ENCODE data around the gene BCL2L13.

BCL2L13 gene, protein sequence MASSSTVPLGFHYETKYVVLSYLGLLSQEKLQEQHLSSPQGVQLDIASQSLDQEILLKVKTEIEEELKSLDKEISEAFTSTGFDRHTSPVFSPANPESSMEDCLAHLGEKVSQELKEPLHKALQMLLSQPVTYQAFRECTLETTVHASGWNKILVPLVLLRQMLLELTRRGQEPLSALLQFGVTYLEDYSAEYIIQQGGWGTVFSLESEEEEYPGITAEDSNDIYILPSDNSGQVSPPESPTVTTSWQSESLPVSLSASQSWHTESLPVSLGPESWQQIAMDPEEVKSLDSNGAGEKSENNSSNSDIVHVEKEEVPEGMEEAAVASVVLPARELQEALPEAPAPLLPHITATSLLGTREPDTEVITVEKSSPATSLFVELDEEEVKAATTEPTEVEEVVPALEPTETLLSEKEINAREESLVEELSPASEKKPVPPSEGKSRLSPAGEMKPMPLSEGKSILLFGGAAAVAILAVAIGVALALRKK

DNA sequence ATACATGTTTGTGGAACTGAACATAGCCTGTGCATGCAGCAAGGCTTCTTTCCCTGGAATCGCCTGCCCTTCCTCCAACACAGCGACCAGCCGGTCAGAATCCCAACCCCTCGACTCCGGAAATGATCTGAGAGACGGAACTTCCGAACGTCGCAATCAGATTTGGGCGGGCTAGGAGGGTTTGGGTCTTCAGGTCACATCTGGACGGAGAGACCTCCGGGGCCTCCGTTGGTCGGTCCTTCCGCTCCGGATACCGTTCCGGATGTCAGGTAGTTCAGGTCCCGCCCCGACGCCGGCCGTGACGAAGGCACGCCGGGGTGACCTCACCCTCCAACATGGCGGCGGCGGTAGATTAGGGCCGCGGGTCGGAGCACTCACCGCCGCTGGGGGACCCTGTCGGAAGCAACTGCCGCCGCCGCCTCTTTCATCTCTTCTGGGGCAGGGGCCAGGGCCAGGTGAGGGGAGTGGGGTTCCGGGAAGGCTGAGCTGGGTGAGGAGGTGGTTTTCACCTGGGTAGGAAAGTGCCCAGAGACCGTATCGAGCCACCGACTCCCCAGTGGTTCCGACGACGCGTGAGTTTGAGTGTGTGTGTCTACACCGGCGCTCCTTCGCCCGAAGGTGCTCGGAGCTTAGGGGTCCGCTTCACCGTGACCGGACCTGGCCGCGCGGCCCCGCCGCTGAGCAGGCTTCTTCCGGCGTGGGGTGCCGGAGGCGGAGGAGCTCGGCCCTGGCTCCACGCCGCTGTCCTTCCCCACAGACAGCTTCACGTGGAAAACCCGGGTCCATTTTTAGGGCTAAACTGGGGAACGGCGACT, at the start of gene BCL2L13:
TSS of gene BCL2L13 (plus strand) at position 326 of the 815 bp plus-strand sequence. CDS start 16,955 bp downstream, outside the sequence.
- peak; percentile 77 for DNase-seq (ENCODE audit: low read depth)

DNA sequence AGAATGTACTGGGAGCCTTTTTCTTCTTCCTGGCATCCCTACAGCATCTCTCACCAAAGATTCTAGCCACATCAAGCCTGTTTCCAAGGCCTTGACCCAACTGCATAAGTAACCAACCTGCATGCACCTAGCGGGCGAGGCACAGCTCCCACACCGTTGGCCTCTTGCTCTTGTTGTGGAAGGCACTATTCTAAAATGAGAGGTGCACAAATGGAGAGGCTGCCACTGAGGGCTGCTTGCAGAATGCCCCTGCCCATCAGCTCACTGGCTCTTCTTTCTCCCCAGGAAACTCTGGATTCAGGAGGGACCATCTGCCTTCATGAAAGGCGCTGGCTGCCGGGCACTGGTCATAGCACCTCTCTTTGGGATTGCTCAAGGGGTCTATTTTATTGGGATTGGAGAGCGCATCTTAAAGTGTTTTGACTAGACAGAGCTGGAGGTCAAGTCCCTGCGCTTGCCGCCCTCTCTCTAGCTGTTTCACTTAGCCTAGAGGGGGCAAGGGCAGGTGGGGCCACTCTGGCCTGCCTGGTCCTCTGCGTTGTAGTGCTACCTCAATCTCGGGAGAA, 48.7 kb upstream of the BCL2L13 start:
- no peak for DNase-seq (ENCODE audit: low read depth)

DNA sequence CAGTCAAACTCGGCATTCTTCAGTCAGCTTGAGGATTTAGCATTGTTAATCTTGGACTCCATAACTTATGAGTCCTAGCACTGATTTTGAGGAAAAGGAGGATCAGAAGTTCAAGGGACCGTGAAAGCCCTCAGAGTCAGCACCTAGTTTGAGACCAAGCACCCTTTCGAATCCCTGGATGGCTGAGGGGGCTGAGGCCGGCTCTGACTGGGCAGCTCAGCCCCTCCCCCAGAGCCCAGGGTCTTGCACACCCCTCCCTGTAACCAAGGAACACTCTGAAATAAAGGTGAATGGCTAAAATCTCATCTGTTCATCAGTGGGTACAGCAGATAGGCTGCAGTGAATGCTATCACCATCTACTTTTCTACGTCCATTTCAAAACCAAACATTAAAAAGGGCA, 48.0 kb upstream of the BCL2L13 start:
- DNase-seq (ENCODE audit: low read depth): no peak

DNA sequence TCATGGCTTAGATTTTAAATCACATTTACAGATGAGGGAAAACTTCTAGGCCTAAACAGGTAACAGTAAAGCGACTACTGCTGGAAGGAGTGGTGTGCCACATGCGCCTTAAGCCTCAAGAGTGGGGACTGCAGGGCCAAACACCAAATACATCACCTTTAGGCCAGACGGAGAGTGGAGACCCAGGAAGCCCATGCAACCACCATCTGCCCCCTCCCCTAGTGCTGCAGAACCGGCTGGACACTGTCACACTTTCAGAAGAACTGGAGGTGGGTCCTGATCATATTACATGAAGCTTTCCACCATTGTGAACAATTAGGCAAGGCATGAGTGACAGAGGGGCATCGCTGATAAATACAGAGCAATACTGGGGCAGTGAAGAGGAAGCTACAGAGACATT, 46.4 kb upstream of the BCL2L13 start:
- DNase-seq (ENCODE audit: low read depth): no peak

DNA sequence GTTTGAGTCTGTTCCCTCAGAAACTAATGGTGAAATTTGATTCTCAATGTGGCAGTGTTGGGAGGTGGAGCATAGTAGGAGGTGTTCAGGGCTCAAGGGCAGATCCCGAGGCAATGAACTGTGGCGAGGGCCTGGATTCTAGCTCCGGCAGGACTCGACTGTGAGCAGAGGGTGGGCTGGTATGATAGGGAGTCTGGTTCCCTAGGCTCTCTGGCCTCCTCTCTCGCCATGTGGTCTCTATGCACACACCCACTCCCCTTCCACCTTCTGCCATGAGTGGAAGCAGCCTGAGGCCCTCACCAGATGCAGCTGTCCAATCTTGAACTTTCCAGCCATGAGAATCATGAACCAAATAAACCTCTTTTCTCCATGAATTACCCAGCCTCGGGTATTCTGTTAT, 42.3 kb upstream of the BCL2L13 start:
- no peak for DNase-seq (ENCODE audit: low read depth)

DNA sequence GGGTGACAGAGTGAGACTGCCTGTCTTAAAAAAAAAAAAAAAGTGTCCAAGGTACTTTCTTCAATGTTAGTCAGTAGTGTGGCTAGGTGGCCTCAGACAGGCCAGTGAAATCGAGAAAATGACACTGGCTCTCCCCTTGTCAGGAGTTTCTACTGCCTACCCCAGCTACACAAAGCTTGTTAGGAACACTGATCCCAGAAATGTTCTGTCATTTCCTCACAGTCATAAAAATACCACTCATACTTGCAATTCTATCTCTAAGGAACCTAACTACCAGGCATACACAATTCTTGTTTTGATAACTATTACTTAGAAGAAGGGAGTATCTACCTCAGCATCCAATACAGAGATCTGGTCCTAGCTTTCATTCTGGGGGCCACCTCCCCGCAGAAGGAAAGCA, 41.3 kb upstream of the BCL2L13 start:
- no peak for DNase-seq (ENCODE audit: low read depth)

DNA sequence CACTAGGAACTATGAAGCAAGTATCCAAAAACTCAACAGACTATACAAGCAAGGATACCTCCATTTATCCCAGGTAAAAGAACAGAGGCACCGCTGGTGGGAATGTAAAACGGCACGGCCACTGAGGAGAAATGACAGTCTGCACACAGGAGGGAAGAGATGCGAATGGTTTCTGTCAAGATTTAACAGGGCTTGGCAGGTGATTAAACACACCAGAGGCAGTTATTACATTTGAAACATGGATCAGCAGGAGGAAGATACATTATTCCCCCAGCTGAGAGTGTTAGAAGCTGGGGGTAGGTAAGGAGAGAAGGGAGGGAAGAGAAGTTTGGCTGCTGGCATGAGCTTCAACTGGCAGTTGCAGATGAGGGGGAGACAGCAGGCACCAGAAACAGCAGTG, 40.2 kb upstream of the BCL2L13 start:
- no peak for DNase-seq (ENCODE audit: low read depth)

DNA sequence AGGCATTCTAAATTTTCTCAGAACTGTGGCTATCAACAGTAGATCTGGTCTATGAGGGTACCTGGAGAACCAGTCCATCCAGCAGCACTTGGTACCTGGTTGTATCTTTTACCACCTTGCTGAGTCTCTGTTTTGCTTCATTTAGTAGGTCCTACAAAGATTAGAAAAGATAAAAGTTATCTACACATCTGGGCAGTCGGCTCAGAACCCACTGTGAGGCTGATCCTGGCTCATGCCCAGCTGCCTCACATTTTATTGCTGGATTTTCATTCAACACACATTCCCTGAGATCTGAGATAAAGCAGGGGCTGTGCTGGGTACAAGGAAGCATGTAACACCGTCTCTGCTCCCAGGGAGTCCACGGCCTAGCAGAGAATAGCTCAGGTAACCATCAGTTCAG, 37.5 kb upstream of the BCL2L13 start:
- no peak for DNase-seq (ENCODE audit: low read depth)

DNA sequence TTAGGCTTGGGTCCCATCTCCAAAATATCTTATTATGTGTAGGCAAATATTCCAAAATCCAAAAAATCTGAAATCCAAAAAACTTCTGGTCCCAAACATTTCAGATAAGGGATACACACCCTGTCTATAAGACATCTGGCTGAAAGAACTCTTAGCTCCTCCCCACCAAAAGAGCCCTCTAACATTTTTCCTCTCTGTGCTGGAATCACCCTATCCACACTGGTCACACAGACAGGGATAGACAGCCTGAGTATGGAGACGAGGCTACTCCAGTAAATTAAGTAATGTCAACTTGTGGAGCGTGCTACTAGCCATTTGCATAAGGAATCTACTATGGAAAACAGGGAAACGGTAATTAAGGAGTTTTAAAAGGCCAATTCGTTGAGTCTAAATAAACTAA, 34.9 kb upstream of the BCL2L13 start:
- DNase-seq (ENCODE audit: low read depth): no peak

DNA sequence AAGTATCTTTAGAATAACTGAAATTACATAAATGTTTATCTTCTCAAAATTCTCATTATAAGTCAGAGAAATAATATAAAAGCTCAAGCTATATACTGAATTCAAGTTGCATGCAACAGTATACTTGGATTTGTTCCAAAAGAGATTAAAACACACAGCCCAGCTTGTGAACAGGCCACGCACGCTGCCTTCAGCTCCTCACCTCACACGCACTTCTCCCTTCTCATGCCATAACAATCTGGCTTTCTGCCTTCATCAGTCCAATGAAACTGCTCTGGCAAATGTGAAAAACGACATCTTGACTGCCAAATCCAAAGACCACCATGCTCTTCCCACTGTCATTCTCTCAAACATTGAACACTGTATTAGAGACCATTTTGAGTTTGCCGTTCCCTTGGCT, 32.1 kb upstream of the BCL2L13 start:
- DNase-seq (ENCODE audit: low read depth): no peak

DNA sequence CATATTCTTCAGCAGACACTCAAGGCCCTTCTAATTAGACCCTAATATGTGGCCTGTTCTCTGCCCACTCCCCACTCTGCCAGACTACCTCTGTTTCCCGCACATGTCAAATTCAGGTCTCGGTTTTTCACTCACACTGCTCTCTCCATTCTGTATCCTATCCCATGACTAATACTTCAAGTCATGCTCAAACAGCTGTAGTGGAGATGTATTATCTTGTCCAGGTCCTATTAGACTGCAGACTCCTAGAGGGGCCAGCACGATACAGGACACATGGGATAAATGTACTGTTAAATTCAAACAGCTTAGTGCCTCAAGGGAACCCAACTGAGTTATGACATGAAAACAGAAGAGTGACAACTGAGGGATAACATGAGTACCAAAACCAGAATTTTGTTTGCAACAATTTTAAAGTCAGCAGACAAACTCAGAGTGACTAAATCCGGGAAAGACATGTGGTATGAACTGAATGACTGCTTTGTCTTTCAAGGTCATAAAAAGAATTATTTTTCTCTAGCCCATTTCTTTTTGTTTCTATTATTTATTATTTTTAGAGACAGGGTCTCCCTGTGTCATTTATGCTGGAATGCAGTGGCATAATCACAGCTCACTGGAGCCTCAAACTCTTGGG, 30.6 kb upstream of the BCL2L13 start:
- DNase-seq (ENCODE audit: low read depth): no peak

DNA sequence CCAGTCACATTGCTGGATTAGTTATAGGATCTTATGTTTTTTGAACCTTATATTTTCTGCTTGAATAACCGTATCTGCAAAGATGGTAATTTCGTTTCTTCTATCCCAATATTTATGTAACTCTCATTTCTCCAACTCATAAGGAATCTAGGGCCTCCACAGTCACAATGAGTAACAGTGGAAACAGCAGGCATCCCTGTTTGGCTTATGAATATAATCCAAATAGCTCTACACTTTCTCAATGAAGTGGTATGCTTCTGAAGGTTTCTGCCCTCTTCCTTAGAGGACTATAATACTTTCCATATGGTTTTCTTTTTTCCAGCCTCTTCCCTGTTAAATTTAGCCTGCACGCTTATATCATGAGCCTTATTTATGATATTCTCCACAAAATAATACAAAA, 26.5 kb upstream of the BCL2L13 start:
- DNase-seq (ENCODE audit: low read depth): no peak

DNA sequence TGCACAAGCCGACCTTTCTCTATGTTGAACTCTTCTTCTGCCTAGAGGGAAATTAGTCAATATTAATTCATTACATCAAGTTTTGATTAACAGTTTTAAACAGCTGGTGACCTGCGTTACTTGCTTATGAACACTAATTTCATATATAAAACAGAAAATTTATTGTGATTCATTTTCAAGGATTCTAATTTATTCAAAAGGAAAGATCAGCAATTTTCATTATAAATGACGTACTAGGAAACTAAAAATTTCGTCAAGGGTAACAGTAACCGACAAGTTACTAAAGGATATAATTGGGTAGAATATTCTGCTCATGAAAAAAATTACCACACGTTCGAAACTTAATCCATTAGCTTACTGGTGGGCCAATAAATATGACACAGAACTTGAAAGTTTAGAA, 25.3 kb upstream of the BCL2L13 start:
- DNase-seq (ENCODE audit: low read depth): no peak

DNA sequence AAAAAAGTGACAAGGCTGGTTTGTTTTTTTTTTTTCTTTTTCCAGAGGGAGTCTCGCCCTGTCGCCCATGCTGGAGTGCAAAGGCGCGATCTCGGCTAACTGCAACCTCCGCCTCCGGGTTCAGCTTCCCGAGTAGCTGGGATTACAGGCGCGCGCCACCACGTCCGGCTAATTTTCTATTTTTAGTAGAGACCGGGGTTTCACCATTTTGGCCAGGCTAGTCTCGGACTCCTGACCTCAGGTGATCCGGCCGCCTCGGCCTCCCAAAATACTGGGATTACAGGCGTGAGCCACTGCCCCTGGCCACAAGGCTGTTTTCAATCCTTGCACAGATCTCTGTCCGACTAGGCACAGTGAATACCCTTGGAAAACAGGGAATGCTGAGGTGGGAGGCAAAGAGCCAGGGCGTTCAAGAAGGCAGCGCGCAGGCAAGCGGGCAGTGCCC, 10.6 kb upstream of the BCL2L13 start:
- no peak for DNase-seq (ENCODE audit: low read depth)

DNA sequence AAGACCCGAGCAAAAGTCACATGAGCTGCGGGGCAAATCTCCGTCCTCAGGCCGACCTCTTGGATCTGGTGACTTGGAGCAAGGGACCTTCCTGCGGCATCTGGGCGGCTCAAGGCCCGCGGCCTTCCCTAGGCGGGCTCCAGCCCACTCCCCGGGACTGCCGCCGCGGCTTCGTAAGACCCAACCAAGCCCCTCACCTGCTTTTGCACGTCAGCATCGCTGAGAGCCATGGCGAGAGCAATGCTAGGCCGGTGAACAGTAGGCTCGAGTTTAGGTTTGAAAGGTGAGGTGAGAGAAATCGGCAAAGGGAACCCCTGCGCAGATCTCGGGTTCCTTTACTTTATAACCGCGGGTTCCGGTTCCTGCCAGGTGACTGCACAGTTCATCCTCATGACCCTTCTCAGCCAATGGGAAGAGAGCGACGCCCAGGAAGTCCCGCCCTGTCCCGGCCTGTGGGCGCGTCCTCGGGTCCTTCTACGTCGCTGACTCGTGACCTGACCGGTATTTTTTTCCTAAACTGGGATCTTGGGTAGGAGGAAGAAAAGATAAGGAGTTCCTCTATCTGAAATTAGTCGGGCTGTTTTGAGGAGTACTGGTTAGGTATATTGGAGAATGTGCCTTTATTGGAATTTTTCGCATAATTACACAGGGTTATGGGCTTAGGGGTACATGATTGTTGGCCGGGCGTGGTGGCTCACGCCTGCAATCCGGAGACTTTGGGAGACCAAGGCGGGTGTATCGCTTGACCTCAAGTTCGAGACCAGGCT, 10.0 kb upstream of the BCL2L13 start, which contains the start of gene ATP6V1E1:
TSS of gene ATP6V1E1 (minus strand) at position 344 of the 767 bp plus-strand sequence. CDS start at position 230, 114 bp downstream.
- DNase-seq (ENCODE audit: low read depth): peak; percentile 90

DNA sequence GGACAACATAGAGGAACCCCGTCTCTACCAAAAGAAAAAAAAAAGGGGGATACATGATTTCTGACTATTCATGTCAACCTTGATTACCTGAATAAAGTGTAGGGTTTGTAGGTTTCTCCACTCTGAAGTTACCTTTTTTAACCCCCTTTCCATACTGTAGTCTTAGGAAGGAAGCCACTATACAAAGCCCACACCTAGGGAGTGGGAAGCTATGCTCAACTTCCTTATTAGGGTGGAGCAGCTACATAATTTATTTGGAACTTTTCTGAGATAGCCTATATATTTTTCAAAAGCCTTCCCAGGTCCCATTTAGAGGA, 9.4 kb upstream of the BCL2L13 start:
- no peak for DNase-seq (ENCODE audit: low read depth)

DNA sequence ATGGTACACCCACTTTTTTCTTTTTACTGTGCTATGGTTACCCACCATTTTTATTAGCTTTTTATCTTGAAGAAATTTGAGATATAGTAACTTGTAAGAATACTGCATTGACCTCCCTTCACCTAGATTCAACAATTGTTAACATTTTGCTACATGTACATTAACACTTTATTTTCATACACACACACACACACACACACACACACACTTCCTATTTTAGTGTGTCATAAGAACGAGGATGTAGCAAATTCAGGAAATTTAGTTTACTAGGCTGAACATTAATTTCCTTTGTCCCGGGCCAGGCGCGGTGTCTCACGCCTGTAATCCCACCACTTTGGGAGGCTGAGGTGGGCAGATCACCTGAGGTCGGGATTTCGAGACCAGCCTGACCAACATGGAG, 8.9 kb upstream of the BCL2L13 start:
- no peak for DNase-seq (ENCODE audit: low read depth)

DNA sequence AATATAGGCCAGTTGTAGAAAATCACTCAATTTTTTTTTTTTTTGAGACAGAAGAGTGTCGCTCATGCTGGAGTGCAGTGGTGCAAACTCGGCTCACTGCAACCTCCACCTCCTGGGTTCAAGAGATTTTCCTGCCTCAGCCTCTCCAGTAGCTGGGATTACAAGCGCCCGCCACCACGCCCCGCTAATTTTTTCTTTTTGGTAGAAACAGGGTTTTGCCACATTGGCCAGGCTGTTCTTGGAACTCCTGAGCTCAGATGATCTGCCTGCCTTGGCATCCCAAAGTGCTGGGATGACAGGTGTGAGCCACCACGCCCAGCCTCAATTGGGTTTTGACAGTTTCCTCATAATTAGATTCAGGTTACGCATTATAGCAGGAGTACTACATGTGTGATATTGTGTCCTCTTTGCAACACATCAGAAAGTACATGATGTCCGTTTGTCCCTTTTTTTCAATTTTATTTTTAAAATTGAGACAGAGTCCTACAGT, 7.4 kb upstream of the BCL2L13 start:
- no peak for DNase-seq (ENCODE audit: low read depth)

DNA sequence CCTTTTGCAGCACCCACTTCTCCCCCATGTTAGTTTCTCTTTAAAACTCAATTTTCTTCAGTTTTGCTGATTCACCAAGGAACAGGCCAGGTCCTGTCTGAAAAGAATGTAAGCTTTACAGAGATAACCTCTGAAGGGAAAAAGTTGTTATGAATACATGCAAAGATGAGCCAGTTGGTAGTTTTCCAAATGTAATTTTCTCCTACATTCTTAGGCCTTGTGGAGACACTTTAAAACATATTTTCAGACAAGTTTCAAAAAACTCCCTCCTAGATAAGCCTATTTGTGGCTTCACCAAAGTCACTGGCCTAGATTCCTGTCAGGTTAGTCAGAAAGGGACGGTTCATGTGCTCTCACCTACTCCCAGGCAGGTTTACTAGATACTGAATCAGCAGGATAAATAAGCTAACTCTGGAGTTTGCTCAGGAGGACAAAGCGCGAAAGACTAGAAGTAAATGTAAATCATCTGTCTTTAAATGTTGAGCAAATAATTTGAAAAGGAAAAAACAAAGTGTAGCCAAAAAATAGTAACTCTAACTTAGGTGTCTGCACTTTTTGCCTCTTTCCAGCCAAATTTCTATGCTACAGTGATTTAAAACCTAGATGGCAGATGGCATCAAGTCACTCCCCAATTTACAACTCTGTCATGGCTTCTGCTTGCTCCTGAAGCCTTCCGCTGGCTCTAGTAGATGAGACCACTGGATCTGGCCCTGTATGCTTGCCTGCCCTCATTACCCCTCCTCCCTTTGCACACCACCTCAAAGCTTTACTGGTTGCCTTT, 5.2 kb upstream of the BCL2L13 start:
- DNase-seq (ENCODE audit: low read depth): no peak

DNA sequence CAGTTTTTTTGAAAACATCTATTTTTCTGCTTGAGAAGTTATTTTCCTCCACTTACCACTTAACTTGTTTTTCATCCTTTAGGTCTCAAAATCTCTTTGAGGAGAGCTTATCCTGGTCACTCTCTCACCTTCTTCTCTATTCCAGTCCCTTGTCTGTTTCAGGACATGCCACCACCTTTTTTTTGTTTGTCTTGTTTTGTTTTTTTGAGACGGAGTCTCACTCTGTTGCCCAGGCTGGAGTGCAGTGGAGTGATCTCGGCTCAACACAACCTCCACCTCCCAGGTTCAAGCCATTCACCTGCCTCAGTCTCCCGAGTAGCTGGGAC, 4.6 kb upstream of the BCL2L13 start:
- no peak for DNase-seq (ENCODE audit: low read depth)

DNA sequence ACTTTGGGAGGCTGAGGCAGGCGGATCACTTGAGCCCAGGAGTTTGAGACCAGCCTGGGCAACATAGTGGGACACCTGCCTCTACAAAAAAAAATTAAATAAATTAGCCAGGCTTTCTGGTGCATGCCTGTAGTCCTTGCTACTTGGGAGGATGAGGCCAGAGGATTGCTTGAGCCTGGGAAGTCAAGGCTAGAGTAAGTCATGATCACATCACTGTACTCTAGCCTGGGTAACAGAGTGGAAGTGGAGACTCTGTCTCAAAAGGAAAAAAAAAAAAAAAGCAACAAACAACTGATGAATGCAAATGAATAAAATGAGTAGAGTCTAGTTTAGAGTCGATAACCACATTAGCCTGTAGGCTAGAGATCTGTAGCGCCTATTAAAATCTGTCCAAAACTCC, 3.9 kb upstream of the BCL2L13 start:
- no peak for DNase-seq (ENCODE audit: low read depth)
